22Rv1 (cell line): ENCODE data around the gene OPTC.

Experiments
- ZFX ChIP-seq: fragments of 450-650 bp; IDR thresholded peaks from 2 replicates; pipeline ENCODE4 v1.6.1; 2017; ENCODE audit warnings: antibody characterized with exemption, borderline replicate concordance
- TF ChIP-seq, protein P1 (sequence below): fragments of 450-650 bp; IDR thresholded peaks from 2 replicates; pipeline ENCODE4 v1.5.1; 2017; ENCODE audit warnings: mild to moderate bottlenecking

GRCh38 chr1:203465948-203466347 is 28.0 kb upstream of the OPTC start:
- TF ChIP-seq, protein P1, sequence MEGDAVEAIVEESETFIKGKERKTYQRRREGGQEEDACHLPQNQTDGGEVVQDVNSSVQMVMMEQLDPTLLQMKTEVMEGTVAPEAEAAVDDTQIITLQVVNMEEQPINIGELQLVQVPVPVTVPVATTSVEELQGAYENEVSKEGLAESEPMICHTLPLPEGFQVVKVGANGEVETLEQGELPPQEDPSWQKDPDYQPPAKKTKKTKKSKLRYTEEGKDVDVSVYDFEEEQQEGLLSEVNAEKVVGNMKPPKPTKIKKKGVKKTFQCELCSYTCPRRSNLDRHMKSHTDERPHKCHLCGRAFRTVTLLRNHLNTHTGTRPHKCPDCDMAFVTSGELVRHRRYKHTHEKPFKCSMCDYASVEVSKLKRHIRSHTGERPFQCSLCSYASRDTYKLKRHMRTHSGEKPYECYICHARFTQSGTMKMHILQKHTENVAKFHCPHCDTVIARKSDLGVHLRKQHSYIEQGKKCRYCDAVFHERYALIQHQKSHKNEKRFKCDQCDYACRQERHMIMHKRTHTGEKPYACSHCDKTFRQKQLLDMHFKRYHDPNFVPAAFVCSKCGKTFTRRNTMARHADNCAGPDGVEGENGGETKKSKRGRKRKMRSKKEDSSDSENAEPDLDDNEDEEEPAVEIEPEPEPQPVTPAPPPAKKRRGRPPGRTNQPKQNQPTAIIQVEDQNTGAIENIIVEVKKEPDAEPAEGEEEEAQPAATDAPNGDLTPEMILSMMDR = no peak
- TF ChIP-seq ZFX = no peak
